IPS-18c (cell line): ENCODE data around the gene MED19.
"Not testable (repeated sequence)": the region's sequence is repeated elsewhere in the genome, so short reads cannot be mapped to it uniquely, and the experiment has no call there.

ENCODE experiments used
- H3K4me3 ChIP-seq: 2 replicates; pipeline ENCODE4 v1.7.0; 2013; ENCODE audit warnings: low read depth, mild to moderate bottlenecking, low read length, moderate library complexity; ENCODE audit not compliant: insufficient read depth
- H3K9me3 ChIP-seq: one replicate; pipeline ENCODE4 v1.6.1; 2013; ENCODE audit warnings: mild to moderate bottlenecking, low read length, moderate library complexity; ENCODE audit not compliant: control insufficient read depth, insufficient read depth

Gene MED19

DNA sequence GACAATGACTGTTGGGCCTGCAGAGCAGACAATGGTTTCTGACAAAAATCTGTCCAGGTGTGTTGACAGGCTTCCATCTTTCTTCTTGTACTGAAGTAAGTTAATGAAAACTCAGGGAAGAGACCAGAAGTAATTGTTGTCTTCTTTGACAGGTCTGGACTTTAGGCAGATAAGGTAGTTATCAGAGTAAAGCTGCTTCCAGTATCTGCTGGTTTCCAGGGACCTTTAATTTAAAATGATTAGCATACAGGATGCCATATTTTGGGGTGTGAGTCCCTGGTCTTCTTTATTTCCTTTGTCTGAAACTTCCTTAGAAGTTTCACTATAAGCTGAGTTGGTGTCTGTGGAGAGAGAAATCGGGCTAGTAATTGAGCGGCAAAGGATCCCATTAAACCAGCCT lies 1.8 kb upstream of the MED19 start:
- Histone ChIP-seq H3K9me3 (peaks cover 3% of the 10 kb centered on the region), H3K4me3 (peak overlapping the region; percentile 93)

DNA sequence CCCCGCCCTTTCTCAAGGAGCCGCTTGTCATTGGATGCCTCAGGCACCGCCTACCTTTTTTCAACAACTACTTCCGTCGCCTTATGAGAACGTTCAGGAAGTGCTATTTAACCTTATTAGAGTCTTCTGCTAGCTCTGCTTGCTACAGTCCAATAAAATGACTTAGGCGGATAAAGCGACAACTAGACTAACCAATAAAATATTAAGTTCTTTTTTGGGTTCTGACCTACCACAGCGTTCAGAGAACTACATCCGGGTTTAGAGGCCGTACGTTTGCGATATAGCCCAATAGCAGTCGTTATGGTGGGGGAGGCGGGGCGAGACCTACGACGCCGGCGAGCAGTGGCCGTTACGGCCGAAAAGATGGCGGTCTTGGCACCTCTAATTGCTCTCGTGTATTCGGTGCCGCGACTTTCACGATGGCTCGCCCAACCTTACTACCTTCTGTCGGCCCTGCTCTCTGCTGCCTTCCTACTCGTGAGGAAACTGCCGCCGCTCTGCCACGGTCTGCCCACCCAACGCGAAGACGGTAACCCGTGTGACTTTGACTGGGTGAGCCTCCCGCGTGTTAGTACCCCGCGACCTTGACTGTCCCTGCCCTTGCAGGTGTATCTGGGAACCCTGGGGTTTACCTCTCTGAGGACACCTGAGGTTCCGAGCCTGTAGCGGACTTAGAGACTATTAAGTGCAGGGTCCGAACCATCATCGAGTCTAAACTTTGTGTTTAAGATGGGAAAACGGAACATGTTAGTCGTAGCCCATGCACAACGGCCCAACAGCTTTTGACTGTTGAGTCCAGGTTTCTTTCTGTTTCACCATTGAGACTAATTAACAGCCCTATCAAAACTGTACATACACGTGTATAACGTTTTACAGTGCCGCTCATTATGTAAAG lies 488 bp upstream of the MED19 start, which contains the start of gene TMX2:
TSS of gene TMX2 (plus strand) at position 338 of the 895 bp plus-strand sequence. CDS start at position 364, 26 bp downstream.
- H3K4me3 ChIP-seq: peak within 1 kb of the TSS; percentile 93
- H3K9me3 ChIP-seq: no peaks in the 10 kb centered on the region

GRCh38 chr11:57709802-57710367 lies 2.1 kb downstream of the MED19 start:
- Histone ChIP-seq H3K9me3 (no peaks in the 10 kb centered on the region), H3K4me3 (no peak overlapping the region)

DNA sequence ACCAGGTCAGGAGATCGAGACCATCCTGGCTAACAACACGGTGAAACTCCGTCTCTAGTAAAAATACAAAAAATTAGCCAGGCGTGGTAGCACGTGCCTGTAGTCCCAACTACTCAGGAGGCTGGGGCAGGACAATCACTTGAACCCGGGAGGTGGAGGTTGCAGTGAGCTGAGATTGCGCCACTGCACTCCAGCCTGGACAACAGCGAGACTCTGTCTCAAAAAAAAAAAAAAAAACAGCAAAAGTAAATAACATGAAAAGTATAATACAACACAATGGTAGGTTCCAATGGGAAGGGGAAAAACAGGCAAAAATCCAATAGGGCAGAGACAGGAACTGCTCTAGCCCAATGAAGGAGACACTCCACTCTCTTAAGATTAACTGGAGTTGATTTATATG lies 6.6 kb downstream of the MED19 start:
- not testable (repeated sequence) for H3K4me3 ChIP-seq, H3K9me3 ChIP-seq

DNA sequence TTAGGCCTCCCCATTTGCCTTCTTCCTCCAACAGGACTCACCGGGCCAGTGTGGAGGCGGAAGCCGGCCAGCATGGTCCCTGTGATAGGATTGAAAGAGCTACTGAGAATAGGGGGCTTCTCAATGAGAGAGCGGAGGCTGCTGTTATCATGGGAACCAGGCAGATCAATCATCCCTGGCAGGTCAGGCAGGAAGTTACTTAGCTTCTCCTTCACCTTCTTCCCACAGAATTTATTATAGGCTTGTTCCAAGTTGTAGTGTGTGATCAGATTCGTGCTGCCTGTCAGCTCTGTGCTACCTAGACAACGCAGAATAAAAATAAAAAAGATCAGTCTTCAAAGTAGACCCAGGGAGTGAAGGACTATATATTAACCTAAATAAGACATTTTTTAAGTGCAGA lies 7.1 kb downstream of the MED19 start:
- Histone ChIP-seq H3K9me3 (no peaks in the 10 kb centered on the region), H3K4me3 (no peak overlapping the region)

GRCh38 chr11:57703341-57703740 lies 8.7 kb downstream of the MED19 start:
- H3K9me3 ChIP-seq: no peaks in the 10 kb centered on the region

GRCh38 chr11:57700425-57700824 lies 11.6 kb downstream of the MED19 start:
- no peak overlapping the region for H3K4me3 ChIP-seq
- no peaks in the 10 kb centered on the region for H3K9me3 ChIP-seq

More at GRCh38 chr11:57703341-57703740, 8.7 kb downstream of the MED19 start:
- no peak overlapping the region for H3K4me3 ChIP-seq

DNA sequence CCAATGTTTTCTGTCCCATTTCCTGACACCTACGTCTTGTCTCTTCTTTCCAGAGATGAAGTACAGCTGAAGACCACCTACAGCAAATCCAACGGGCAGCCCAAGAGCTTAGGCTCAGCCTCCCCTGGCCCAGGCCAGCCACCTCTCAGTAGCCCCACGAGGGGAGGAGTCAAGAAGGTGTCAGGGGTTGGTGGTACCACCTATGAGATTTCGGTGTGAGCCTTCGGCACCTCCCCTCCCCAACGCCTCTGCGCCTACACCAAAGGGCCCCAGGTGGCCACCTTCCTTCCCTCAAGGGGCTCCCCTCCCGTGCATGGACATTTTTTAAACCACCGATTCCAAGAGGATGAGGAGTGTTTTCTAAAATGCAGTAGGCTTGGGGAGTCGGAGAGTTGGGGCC lies 12.2 kb downstream of the MED19 start:
- H3K9me3 ChIP-seq: no peaks in the 10 kb centered on the region
- H3K4me3 ChIP-seq: no peak overlapping the region

DNA sequence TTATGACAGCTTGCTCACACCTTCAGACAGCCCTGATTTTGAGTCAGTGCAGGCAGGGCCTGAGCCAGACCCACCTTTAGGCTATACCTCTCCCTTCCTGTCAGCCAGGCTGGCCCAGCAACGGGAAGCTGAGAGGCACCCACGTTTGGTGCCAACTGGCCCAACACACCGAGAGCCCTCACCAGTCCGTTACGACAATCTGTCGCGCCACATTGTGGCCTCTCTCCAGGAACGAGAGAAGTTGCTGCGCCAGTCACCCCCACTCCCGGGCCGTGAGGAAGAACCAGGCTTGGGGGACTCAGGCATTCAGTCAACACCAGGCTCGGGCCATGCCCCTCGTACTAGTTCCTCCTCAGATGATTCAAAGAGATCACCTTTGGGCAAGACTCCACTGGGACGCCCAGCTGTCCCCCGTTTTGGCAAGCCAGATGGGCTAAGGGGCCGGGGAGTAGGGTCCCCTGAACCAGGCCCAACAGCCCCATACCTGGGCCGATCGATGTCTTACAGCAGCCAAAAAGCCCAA lies 13.1 kb downstream of the MED19 start:
- Histone ChIP-seq H3K9me3 (no peaks in the 10 kb centered on the region), H3K4me3 (no peak overlapping the region)

GRCh38 chr11:57690474-57690873 lies 21.5 kb downstream of the MED19 start:
- not testable (repeated sequence) for H3K9me3 ChIP-seq, H3K4me3 ChIP-seq

- Histone ChIP-seq H3K9me3 (no peaks in the 10 kb centered on the region), H3K4me3 (no peak overlapping the region)
Measured at GRCh38 chr11:57681168-57681567, 30.8 kb downstream of the MED19 start.

DNA sequence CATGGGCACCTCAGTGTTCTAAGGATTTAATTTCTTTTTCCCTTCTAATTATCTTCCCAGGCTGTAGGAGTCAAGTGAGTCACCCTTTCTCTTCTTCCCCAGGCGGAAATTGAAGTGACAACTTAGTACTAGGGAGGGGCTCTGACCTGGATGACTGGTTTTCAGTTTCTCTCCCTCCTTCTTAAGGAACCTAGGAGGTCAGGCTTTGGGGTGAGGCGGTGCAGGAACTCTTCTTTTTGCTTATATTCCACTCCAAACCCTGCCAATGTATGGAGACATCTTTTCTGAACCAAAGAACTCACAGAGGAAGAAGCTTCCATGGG lies 31.5 kb downstream of the MED19 start:
- no peak overlapping the region for H3K4me3 ChIP-seq
- H3K9me3 ChIP-seq: no peaks in the 10 kb centered on the region

- Histone ChIP-seq H3K4me3 (no peak overlapping the region), H3K9me3 (no peaks in the 10 kb centered on the region)
Measured at GRCh38 chr11:57679396-57679795, 32.6 kb downstream of the MED19 start.

DNA sequence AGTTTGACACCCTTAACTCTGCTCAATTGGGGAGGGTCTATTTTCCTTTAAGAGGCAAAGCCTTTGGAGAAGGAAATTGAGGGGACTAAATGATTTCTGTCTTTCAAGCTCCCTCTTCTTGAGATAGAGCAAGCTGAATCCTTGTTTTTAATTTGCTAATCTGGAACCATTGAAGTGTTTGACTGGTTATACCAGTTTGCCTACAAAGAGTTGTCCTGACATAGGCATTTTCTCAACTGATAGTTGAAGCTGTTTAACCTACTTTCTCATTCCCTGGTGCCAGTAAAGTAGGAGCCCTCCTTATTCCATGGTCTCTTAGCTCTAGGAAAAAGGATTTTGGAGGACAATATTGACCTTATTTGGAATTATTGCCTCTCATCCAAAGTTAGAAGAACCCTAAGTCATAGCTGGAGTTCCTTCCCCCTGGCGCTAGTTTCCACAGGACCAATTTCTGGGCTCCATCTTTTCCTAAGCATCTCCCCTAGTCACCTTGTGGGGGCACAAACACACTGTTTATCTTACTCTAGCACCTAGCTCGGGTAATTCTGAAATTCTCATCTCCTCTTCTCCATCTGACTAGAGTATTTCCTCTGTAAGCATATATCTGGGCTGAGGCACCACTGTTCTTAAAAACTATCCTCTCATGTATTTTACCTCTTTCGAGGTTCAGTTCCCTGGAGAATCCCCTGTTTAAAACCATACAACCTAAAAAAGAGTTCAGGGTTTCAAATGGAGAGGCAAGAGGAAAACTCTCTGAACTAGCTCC lies 36.7 kb downstream of the MED19 start:
- Histone ChIP-seq H3K4me3 (no peak overlapping the region), H3K9me3 (no peaks in the 10 kb centered on the region)

DNA sequence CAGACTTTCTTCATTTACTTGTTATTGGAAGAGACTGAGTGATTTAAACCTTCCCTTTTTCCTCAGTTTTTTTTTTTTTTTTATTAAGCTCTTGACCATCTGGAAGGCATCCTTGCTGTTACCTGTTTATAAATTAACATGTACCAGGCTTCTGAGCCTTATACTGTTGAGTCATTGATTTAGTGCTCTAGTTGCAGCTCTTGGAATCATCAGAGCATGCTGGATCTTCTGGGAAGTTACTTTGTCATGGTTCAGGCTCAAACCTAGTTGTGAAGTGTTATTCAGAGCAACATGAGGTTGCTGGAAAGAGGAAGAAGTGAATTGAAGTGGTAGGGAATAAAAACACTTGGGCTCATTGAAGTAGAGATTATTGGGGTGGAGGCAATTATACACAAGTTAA lies 37.8 kb downstream of the MED19 start:
- Histone ChIP-seq H3K9me3 (no peaks in the 10 kb centered on the region), H3K4me3 (no peak overlapping the region)

GRCh38 chr11:57668434-57668782 lies 43.6 kb downstream of the MED19 start:
- Histone ChIP-seq H3K9me3 (no peaks in the 10 kb centered on the region), H3K4me3 (peak overlapping the region; percentile 78)

- H3K9me3 ChIP-seq: no peaks in the 10 kb centered on the region
- H3K4me3 ChIP-seq: peak within 1 kb of the TSS; percentile 92
Measured at GRCh38 chr11:57667736-57668433, 44.1 kb downstream of the MED19 start, which contains the start of gene ZDHHC5. ZDHHC5 (plus strand) TSS chr11:57668114; CDS start chr11:57673091, 4,977 bp downstream.
